Coronary artery (tissue), 2 donors: ENCODE measurements around the gene TBX1.

Source experiments
- DNase-seq: peaks from one replicate; pipeline ENCODE4 v3.0.0-alpha.2; 2017; ENCODE audit warnings: low spot score
- H3K27ac ChIP-seq, 2 donors: fragments of 200-600 bp; sonication (generic); one replicate each; pipeline ENCODE4 v1.5.1; 2016 to 2019
- H3K4me3 ChIP-seq: fragments of 200-600 bp; sonication (generic); 2 replicates; pipeline ENCODE4 v1.5.1; 2016; ENCODE audit warnings: mild to moderate bottlenecking, moderate library complexity
- TF ChIP-seq, protein P1 (sequence below): fragments of 200-600 bp; sonication (generic); IDR thresholded peaks from one replicate; pipeline ENCODE4 v1.5.1; 2019; ENCODE audit warnings: antibody characterized with exemption

The TBX1 gene

DNA sequence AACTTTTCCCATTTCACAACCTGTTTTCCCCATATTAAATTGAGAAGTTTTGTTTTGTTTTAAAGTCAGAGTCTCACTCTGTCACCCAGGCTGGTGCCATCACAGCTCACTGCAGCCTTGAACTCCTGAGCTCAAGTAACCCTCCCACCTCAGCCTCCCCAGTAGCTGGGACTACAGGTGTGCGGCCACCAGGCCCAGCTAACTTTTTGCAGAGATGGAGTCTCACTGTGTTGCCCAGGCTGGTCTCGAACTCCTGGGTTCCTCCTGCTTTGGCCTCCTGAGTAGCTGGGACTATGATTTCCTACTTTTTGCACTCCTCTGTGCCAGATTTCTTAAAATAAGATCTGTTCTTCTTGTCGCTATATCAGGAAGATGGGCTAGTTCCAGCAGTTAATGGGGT, 49.2 kb downstream of the TBX1 start:
- no peak for DNase-seq
- TF ChIP-seq, protein P1, sequence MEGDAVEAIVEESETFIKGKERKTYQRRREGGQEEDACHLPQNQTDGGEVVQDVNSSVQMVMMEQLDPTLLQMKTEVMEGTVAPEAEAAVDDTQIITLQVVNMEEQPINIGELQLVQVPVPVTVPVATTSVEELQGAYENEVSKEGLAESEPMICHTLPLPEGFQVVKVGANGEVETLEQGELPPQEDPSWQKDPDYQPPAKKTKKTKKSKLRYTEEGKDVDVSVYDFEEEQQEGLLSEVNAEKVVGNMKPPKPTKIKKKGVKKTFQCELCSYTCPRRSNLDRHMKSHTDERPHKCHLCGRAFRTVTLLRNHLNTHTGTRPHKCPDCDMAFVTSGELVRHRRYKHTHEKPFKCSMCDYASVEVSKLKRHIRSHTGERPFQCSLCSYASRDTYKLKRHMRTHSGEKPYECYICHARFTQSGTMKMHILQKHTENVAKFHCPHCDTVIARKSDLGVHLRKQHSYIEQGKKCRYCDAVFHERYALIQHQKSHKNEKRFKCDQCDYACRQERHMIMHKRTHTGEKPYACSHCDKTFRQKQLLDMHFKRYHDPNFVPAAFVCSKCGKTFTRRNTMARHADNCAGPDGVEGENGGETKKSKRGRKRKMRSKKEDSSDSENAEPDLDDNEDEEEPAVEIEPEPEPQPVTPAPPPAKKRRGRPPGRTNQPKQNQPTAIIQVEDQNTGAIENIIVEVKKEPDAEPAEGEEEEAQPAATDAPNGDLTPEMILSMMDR, result no peak
- Histone ChIP-seq H3K4me3 (no peak overlapping the region), H3K27ac (no peak overlapping the region)

DNA sequence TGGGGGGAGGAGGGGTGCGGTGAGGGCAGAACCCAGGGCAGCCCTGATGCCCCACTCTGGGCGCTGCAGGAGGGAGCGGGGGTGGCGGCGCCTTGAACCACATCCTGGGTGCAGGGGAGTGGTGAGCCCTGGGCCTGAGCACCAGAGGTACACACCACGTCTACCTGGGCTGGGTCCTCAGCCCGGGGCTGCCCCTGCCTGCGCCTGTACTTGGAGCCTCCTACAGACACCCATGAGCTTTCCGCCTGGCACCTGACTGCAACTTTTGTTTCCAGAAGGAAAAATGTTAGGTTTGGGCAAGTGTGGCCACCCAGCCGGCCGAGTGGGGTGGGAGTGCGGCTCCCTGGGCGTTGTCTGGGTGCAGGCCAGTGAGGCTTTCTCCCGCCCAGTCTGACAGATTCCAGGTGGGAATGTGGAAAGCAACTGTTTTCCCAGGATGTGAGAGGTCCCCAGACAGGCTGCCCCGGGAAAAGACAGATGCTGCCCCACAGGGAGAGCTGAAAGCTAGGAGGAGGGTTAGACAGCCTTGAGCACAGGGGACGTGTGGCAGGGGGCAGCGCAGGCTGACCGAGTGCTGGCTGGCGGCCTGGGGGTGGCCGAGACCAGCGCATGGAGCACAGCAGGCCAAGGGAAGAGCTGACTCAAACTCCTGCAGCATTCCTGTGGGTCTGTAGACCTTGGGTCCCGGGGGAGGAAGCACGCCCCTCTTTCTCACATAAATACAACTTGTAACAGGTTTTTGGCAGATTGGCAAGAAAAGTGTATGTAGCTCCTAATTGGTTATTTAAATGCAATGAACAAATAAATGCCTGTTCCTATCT, 50.0 kb downstream of the TBX1 start:
- DNase-seq, result peak; percentile 63

DNA sequence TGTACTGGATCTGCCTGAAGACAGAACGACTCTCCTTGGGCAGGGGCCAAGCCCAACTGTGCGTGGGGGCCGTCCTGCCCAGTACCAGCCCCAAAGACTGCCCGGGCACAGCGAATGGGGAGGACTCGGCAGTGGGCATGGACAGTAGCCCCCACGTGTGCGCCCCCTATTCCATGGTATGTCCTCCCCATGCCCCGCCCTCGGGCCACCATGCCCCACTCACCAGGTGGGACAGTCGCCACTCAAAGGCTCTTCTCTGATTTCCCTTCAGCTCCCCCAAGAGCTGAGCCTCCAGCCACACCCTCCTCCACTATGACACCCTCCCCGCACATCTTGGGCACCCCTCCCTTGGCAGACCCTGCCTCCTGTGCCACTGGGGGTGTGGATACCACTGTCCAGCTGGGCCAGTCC, 50.6 kb downstream of the TBX1 start:
- TF ChIP-seq, protein P1, result no peak
- Histone ChIP-seq H3K4me3 (no peak overlapping the region), H3K27ac (no peak overlapping the region)
- DNase-seq, result no peak

More for the DNA sequence above, 50.0 kb downstream of the TBX1 start:
- TF ChIP-seq, protein P1, result no peak
- H3K27ac ChIP-seq, result no peak overlapping the region
- no peak overlapping the region for H3K4me3 ChIP-seq

DNA sequence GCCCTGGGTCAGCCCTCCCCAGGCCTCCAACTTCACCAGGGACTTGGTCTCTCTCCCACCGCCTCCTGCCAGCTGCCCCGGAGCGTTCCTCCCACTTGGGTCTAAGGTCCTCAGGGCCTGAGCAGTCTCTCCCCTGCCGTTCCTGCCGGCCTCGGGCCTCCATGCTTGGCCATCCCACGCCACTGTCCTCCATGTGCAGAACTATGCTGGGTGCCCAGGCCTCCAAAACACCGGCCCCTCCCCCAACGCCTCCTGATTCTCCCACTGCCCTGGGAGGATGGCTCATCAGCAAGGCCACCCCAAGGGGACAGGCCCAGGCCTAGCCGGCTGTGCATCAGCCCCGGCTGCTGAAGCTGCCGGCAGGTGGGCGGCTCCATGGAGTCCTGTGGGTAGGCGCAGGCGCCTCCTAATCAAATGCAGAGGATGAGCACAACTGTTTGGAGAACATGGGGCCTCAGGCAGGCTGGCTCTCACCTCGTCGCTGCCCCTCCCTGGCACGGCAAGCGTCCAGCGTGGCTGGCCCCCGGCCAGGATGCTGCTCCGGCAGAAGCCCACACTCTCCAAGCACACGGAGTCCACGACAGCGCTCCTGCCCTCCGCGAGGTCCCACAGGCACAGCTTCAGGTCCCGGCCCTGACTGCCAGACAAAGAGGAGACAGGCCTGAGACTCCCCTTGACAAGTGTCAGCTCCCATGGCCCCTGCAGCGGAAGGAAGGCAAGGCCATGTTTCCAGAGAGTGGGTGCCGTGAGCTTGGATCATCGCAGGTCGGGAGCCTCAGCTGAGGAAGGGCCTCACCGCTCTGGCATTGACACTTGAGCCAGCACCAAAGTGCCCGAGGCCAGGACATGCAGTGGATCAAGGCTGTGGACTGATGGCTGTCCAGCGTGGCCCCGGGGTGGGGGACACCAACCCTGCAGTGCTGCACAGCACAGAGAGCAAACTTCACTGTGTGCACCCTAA, 51.5 kb downstream of the TBX1 start:
- TF ChIP-seq, protein P1, result no peak
- peak; percentile 59 for DNase-seq
- Histone ChIP-seq H3K27ac (no peak overlapping the region), H3K4me3 (no peak overlapping the region)

DNA sequence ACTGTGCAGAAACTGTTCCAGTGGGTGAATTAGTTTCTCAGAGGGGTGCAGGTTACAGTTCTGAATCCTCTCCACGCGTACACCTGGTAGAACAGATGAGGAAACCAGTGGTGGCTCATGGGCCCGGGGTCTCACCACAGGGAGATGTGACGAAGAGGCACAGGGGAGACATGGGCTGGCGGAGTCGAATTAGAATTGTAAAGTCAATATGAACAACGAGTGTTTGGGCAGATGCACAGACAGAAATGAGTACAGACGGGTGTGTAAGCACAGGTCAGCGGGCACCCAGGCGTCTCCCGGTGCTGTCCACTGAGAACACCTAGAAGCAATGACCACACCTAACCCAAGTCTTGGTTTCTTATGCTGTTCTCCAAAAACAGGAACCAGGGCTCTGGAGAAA, 52.3 kb downstream of the TBX1 start:
- no peak overlapping the region for H3K4me3 ChIP-seq
- H3K27ac ChIP-seq, result no peak overlapping the region
- peak; percentile 40 for DNase-seq
- TF ChIP-seq, protein P1, result no peak

DNA sequence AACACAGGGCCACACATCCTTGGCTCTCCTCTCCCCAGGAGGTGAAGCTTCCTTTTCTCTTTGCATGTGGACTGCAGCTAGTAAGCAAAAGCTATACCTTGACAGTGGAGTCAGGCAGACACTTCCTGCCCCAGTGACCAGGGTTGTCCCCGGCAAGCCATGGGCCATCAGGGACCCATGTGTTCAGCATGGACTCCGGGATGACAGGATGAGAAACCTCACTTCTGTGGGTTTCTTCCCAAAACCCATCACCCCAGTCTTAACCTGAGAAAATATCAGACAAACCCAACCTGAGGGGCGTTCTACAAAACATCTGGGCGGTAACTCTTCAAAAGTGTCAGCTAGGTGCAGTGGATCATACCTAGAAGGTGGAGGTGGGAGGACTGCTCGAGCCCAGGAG, 53.9 kb downstream of the TBX1 start:
- TF ChIP-seq, protein P1, result no peak
- no peak for DNase-seq
- H3K4me3 ChIP-seq, result no peak overlapping the region

More for the DNA sequence above, 53.9 kb downstream of the TBX1 start:
- no peak overlapping the region for H3K27ac ChIP-seq
